Spleen (tissue), 11 donors: ENCODE measurements around the gene RAET1L. TPM values are rescaled to one million over a fixed set of nuclear protein-coding genes. Genes with fewer than 3 reads are reported as not detected.
A peak's percentile ranks its signal among the peaks of the same experiment; 100 is the strongest.
"Not testable (repeated sequence)": the region's sequence is repeated elsewhere in the genome, so short reads cannot be mapped to it uniquely, and the experiment has no call there.

ENCODE experiments used
- DNase-seq: peaks from one replicate; pipeline ENCODE4 v3.0.0-alpha.2; 2020
- H3K27ac ChIP-seq, 8 donors: fragments of 200-600 bp; sonication (generic) in 7 of 8; 1 replicate in 4 of 8; 2 replicates in 4 of 8; pipeline versions ENCODE4 v1.5.0 to v1.8.0; 2016 to 2021; ENCODE audit warnings: inconsistent platforms in 4 of 8, mild to moderate bottlenecking in 4 of 8, moderate library complexity in 1 of 8
- H3K27me3 ChIP-seq, 7 donors: fragments of 200-600 bp; sonication (generic) in 6 of 7; replicated peaks in 1 of 7; 1 replicate in 4 of 7; 2 replicates in 3 of 7; pipeline versions ENCODE4 v1.5.0 to v1.8.0; 2016 to 2021; ENCODE audit warnings: inconsistent platforms in 3 of 7, mild to moderate bottlenecking in 1 of 7
- H3K36me3 ChIP-seq, 6 donors: fragments of 200-600 bp; sonication (generic) in 5 of 6; 1 replicate in 4 of 6; 2 replicates in 2 of 6; pipeline versions ENCODE4 v1.5.0 to v1.8.0; 2016 to 2021; ENCODE audit warnings: inconsistent platforms in 2 of 6
- H3K4me1 ChIP-seq, 6 donors: fragments of 200-600 bp; sonication (generic) in 5 of 6; 1 replicate in 3 of 6; 2 replicates in 3 of 6; pipeline versions ENCODE4 v1.5.0 to v1.8.0; 2016 to 2021; ENCODE audit warnings: inconsistent platforms in 3 of 6
- H3K4me3 ChIP-seq, 8 donors: fragments of 200-600 bp; sonication (generic) in 7 of 8; 1 replicate in 4 of 8; 2 replicates in 4 of 8; pipeline versions ENCODE4 v1.5.0 to v1.8.0; 2016 to 2021; ENCODE audit warnings: inconsistent platforms in 4 of 8, mild to moderate bottlenecking in 4 of 8, moderate library complexity in 2 of 8
- H3K9me3 ChIP-seq, 8 donors: fragments of 200-600 bp; sonication (generic) in 7 of 8; 1 replicate in 4 of 8; 2 replicates in 4 of 8; pipeline versions ENCODE4 v1.5.0 to v1.8.0; 2016 to 2021; ENCODE audit warnings: inconsistent platforms in 4 of 8
- CTCF ChIP-seq, 11 experiments: fragments of 200-600 bp in 7 of 11; fragments of 450-650 bp in 4 of 11; sonication (generic) in 4 of 11; IDR thresholded peaks in 8 of 11; conservative IDR thresholded peaks in 3 of 11; 1 replicate in 7 of 11; 2 replicates in 4 of 11; pipeline versions ENCODE4 v1.4.0 to v1.8.0; 2016 to 2021; ENCODE audit warnings: antibody characterized with exemption in 11 of 11, inconsistent platforms in 4 of 11, mild to moderate bottlenecking in 1 of 11
- POLR2A ChIP-seq, 3 donors: fragments of 450-650 bp; IDR thresholded peaks; one replicate each; pipeline ENCODE4 v1.5.1; 2017; ENCODE audit warnings: antibody characterized with exemption in 3 of 3, mild to moderate bottlenecking in 1 of 3
- POLR2AphosphoS5 ChIP-seq, 3 donors: sonication (generic); formaldehyde crosslinking; IDR thresholded peaks; one replicate each; pipeline ENCODE4 v1.5.1; 2017; ENCODE audit warnings: antibody characterized with exemption in 3 of 3
- WGBS, 5 donors: extraction: QIAGEN DNeasy Blood & Tissue Kit in 3 of 5; methylation state at CpG; one replicate each; pipeline versions ENCODE4 v1.1.5 to v1.1.7; 2013 to 2018; 5-methylcytosine and 5-hydroxymethylcytosine counted together
- intact Hi-C: fragments of 100-400 bp; cut with DNase I; formaldehyde crosslinking; loops from one replicate; pipeline ENCODE4 v1.15.0; 2023; ENCODE audit warnings: low total_unique reads
- polyA plus RNA-seq, 3 donors: library from polyadenylated mRNA; stranded (reverse); fragments of 200-250 nt; gene quantifications; one replicate each; pipeline ENCODE4 v1.2.1, GENCODE V29; 2013
- total RNA-seq, 7 donors: library from RNA; depleted of rRNA in 3 of 7; stranded (reverse); fragments of >200 nt in 3 of 7; fragmentation: NEBNext Ultra II Directional in 4 of 7; extraction: Animal tissue kit (Norgen Biotek cat#: 25700) in 4 of 7; gene quantifications; one replicate each; pipeline versions ENCODE4 v1.1.0 to v1.2.1, GENCODE V29; 2016 to 2021
- donor health status: healthy with polysubstance abuse.
- donor health status: DM: no; HTN: no; CAD: no; lungs with moderate emphysema.
- donor health status: DM: no; HTN: no; CAD: no.
- donor health status: Bipolar disorder and iron deficiency.
- donor health status: healthy.
- donor health status: DM: no; HTN: no; CAD: no.
- donor health status: DM: yes; HTN: yes; CAD: no.

RAET1L gene
- total and polyA plus RNA-seq, 10 donors, result not detected

GRCh38 chr6:150005761-150006651, 19.3 kb downstream of the RAET1L start:
- H3K9me3 ChIP-seq, result no peaks in the 10 kb centered on the region
- 77 to 83% (median 79%) methylated on average over 12 to 14 of the region's 14 CpGs for WGBS, 5 donors
- intact Hi-C loops, result no loop called here
- no peak overlapping the region for H3K27ac ChIP-seq
- H3K27me3 ChIP-seq, result peaks cover 0 to 70% (median 17%) of the 10 kb centered on the region in 7 donors
- H3K36me3 ChIP-seq, result no peaks in the 10 kb centered on the region
- TF ChIP-seq POLR2A (IDR thresholded peaks at IDR 0.05) (no peak), CTCF (IDR thresholded peaks at IDR 0.05 in 8 of 11, conservative IDR thresholded peaks at IDR 0.05 in 3 of 11) (no peak), POLR2AphosphoS5 (IDR thresholded peaks at IDR 0.05) (no peak)
- peak; percentile 75 for DNase-seq
- peak overlapping the region in 7 of 8 donors; percentile 51 to 89 (median 60) for H3K4me3 ChIP-seq
- H3K4me1 ChIP-seq, result peaks cover 6 to 23% (median 16%) of the 10 kb centered on the region in 6 donors

GRCh38 chr6:150004783-150005717, 20.3 kb downstream of the RAET1L start:
- intact Hi-C loops, result no loop called here
- Histone ChIP-seq H3K4me3 (peak overlapping the region; percentile 51 to 89 (median 62)), H3K9me3 (no peaks in the 10 kb centered on the region), H3K27me3 (peaks cover 0 to 70% (median 13%) of the 10 kb centered on the region in 7 donors), H3K27ac (peak overlapping the region in 7 of 8 donors; percentile 49 to 84 (median 60)), H3K36me3 (no peaks in the 10 kb centered on the region), H3K4me1 (peaks cover 6 to 23% (median 16%) of the 10 kb centered on the region in 6 donors)
- 1% methylated on average over 38 to 79 of the region's 79 CpGs for WGBS, 5 donors
- TF ChIP-seq POLR2AphosphoS5 (IDR thresholded peaks at IDR 0.05) (peak; percentile 54 to 81 (median 76)), CTCF (IDR thresholded peaks at IDR 0.05 in 8 of 11, conservative IDR thresholded peaks at IDR 0.05 in 3 of 11) (peak in 1 of 11 experiments; percentile 32), POLR2A (IDR thresholded peaks at IDR 0.05) (no peak)
- DNase-seq, result peak; percentile 97

- intact Hi-C loops, result no loop called here
- Histone ChIP-seq H3K9me3 (no peaks in the 10 kb centered on the region), H3K4me3 (peak overlapping the region; percentile 51 to 89 (median 62)), H3K36me3 (no peaks in the 10 kb centered on the region), H3K4me1 (peaks cover 6 to 23% (median 16%) of the 10 kb centered on the region in 6 donors), H3K27ac (peak overlapping the region in 6 of 8 donors; percentile 49 to 84 (median 58)), H3K27me3 (peaks cover 0 to 69% (median 13%) of the 10 kb centered on the region in 7 donors)
- 24 to 38% (median 28%) methylated on average over 12 to 14 of the region's 14 CpGs for WGBS, 5 donors
- TF ChIP-seq POLR2A (IDR thresholded peaks at IDR 0.05), result no peak
- TF ChIP-seq POLR2AphosphoS5 (IDR thresholded peaks at IDR 0.05), result no peak
- no peak for TF ChIP-seq CTCF (IDR thresholded peaks at IDR 0.05 in 8 of 11, conservative IDR thresholded peaks at IDR 0.05 in 3 of 11)
- no peak for DNase-seq
Observed at GRCh38 chr6:150004101-150004782, 21.1 kb downstream of the RAET1L start.

- H3K27ac ChIP-seq, intact Hi-C loops, H3K36me3 ChIP-seq, H3K9me3 ChIP-seq, H3K4me3 ChIP-seq, DNase-seq: not testable (repeated sequence)
- Histone ChIP-seq H3K27me3 (peaks cover 0 to 66% (median 10%) of the 10 kb centered on the region in 7 donors), H3K4me1 (peaks cover 6 to 23% (median 16%) of the 10 kb centered on the region in 6 donors)
- 77 to 98% (median 86%) methylated on average over 3 of the region's 3 CpGs; no CpG with 5 or more reads in 1 of the 5 donors for WGBS, 5 donors
Observed at GRCh38 chr6:150003599-150003998, 21.7 kb downstream of the RAET1L start.
